ENCODE results near the gene MAP6D1.

DNA sequence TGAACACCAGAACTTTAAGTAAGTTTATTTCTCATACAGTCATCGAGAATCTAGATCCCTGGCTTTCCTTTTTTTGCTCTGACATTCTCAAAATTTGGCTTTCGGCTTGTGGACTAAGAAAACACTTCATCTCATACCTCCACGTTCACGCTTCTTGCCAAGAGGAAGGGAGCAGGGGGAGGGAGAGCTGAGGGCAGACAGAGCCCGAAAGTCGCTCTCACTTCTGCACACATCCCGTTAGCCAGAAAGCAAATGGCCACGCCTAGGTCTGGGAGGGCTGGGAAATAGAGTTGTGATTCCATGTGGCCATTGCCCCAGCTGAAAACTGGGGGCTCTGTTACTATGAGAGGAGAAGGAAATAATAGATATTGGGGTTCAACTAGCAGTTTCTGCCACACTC is 57.3 kb downstream of the MAP6D1 start:
- TF ChIP-seq, protein P1, sequence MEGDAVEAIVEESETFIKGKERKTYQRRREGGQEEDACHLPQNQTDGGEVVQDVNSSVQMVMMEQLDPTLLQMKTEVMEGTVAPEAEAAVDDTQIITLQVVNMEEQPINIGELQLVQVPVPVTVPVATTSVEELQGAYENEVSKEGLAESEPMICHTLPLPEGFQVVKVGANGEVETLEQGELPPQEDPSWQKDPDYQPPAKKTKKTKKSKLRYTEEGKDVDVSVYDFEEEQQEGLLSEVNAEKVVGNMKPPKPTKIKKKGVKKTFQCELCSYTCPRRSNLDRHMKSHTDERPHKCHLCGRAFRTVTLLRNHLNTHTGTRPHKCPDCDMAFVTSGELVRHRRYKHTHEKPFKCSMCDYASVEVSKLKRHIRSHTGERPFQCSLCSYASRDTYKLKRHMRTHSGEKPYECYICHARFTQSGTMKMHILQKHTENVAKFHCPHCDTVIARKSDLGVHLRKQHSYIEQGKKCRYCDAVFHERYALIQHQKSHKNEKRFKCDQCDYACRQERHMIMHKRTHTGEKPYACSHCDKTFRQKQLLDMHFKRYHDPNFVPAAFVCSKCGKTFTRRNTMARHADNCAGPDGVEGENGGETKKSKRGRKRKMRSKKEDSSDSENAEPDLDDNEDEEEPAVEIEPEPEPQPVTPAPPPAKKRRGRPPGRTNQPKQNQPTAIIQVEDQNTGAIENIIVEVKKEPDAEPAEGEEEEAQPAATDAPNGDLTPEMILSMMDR (IDR thresholded peaks at IDR 0.05): no peak
- TF ChIP-seq EP300 (IDR thresholded peaks at IDR 0.05): no peak
- no peak for TF ChIP-seq POLR2A (IDR thresholded peaks at IDR 0.05)

Measured in sigmoid colon (tissue), 4 donors.